Activated CD4-positive, alpha-beta T cell treated with anti-CD3 and anti-CD28 coated beads for 4 hours (primary cell): ENCODE results near the gene SKI.
"Not testable (repeated sequence)": the region's sequence is repeated elsewhere in the genome, so short reads cannot be mapped to it uniquely, and the experiment has no call there.

ENCODE experiments used
- DNase-seq, 2 donors: peaks; one replicate each; pipeline ENCODE4 v3.0.0-alpha.2; 2020

The SKI gene

GRCh38 chr1:2248854-2249558, 20.9 kb downstream of the SKI start:
- DNase-seq, result no peak

GRCh38 chr1:2249559-2249906, 21.4 kb downstream of the SKI start:
- DNase-seq, result no peak

- no peak for DNase-seq
These were observed 22.7 kb downstream of the SKI start for GRCh38 chr1:2250721-2251281.

- DNase-seq, result no peak
These were observed 23.2 kb downstream of the SKI start for GRCh38 chr1:2251363-2251762.

GRCh38 chr1:2251786-2252185, 23.7 kb downstream of the SKI start:
- DNase-seq, result no peak

GRCh38 chr1:2252423-2252822, 24.3 kb downstream of the SKI start:
- no peak for DNase-seq

GRCh38 chr1:2253036-2253796, 25.1 kb downstream of the SKI start:
- no peak for DNase-seq

GRCh38 chr1:2253797-2254480, 25.8 kb downstream of the SKI start:
- no peak for DNase-seq

GRCh38 chr1:2255047-2255419, 26.9 kb downstream of the SKI start:
- DNase-seq, result no peak

GRCh38 chr1:2255420-2256369, 27.6 kb downstream of the SKI start:
- peak; percentile 62 to 67 for DNase-seq

- DNase-seq, result no peak
These were observed 28.5 kb downstream of the SKI start for GRCh38 chr1:2256435-2257244.

GRCh38 chr1:2257245-2257627, 29.1 kb downstream of the SKI start:
- no peak for DNase-seq

GRCh38 chr1:2258122-2258681, 30.1 kb downstream of the SKI start:
- no peak for DNase-seq

GRCh38 chr1:2258996-2259395, 30.9 kb downstream of the SKI start:
- DNase-seq, result peak; percentile 73 to 75

- no peak for DNase-seq
These were observed 31.7 kb downstream of the SKI start for GRCh38 chr1:2259668-2260402.

- DNase-seq, result not testable (repeated sequence)
These were observed 32.4 kb downstream of the SKI start for GRCh38 chr1:2260470-2260869.

GRCh38 chr1:2260917-2261316, 32.8 kb downstream of the SKI start:
- DNase-seq, result no peak

GRCh38 chr1:2261476-2262395, 33.6 kb downstream of the SKI start:
- DNase-seq, result not testable (repeated sequence)

GRCh38 chr1:2266301-2266975, 38.3 kb downstream of the SKI start:
- no peak for DNase-seq
